IPS DF 19.7 (cell line): ENCODE measurements around the gene ZNF93.
"Not testable (repeated sequence)": the region's sequence is repeated elsewhere in the genome, so short reads cannot be mapped to it uniquely, and the experiment has no call there.

Source experiments
- DNase-seq: peaks from one replicate; pipeline ENCODE4 v3.0.0-alpha.2; 2013; ENCODE audit warnings: low read depth, low spot score

The ZNF93 gene

DNA sequence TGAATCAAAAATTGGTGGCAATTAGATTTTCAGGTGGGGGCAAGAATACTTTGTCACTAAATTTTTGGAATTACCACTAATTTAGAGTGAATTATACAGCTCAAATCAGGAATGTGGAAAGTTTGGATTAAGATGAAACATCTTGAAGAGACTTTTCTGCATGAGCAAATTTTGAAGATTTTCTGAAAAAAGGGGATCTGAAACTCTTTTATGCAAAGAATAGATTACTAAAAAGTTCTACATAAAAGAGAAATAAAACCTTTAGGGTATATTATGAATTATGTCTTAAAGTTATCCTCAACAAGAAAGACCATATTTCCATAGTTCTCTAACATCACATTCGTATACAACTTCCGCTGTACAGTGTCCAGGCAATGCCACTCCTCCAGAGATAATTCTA, 36.7 kb downstream of the ZNF93 start:
- DNase-seq, result no peak

DNA sequence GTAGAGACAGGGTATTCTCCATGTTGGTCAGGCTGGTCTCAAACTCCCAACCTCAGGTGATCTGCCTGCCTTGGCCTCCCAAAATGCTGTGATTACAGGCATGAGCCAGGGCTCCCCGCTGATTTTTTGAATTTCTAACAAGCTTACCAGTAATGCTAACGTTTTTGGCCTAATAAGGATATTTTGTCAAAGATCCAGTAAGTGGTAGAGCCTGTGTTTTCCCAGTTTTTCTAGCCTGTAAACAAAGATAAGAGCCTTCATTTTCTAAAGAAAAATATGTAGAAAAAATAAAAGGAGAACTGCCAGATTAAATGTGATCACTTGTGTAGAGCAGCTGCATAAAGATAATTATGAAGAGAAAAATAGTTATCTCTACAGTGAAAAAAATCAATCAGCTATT, 37.7 kb downstream of the ZNF93 start:
- no peak for DNase-seq

DNA sequence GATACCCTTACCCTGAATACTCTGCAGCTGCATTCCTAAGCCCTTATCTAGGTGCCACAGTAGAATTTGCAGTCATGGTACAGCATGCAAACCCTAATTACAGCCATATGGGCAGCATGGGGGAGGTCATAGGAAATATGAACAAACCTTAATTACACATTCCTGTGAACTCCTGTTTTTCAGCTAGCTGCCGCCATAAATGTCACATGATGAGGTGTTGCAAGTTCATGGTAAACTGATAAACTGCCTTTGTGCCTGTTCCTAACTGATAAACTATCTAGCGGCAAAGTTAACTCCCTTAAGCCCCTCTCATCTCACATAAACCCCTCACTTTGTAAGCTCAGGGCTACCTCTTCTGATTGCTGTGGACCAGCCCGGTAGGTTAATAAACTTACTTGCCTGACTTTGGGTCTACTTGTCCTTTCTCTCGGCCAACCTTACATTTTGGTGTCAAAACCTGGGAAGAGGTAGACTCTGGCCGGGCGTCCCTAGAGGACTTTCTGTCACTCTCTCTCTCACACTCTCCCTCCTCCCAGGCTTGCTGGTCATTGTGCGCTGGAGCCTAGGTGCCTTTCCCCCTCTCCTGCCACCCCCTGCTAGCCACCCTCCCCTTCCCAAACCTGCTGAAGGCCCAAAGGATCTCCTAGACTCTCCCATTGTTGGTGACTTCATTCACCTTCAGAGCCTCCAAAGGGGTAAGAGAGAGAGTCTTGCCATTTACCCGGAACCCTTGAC, 43.3 kb downstream of the ZNF93 start:
- DNase-seq, result no peak

DNA sequence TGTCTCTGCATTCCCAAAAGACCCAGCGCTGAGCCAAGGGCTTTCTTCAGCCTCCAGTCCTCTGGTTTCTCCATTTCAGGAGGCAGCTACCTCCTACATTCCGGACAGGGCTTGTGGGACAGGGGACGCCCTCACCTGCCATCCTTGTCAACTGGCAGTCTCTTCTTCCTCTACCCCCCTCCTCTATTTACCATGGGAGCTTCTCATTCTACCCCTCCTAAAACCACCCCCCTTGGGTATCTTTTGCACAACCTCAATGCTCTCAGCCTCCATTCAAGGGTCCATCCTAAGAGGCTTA, 43.8 kb downstream of the ZNF93 start:
- DNase-seq, result no peak

DNA sequence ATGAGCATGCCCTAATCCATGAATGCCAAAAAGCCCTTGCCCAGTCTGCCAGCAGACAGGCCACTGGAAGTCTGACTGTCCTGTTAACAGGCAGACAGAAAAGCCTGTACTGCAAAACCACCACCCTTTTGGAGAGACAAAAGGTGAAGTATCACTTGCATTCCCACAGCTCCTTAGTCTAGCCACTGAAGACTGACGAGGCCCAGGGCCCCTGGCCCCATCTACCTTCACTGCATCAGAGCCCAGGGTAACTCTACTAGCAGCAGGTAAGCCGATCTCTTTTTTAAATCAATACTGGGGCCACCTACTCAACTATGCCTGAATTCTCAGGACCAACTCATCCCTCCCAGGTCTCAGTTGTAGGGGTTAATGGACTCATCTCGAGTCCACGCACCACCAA, 45.5 kb downstream of the ZNF93 start:
- DNase-seq, result no peak

DNA sequence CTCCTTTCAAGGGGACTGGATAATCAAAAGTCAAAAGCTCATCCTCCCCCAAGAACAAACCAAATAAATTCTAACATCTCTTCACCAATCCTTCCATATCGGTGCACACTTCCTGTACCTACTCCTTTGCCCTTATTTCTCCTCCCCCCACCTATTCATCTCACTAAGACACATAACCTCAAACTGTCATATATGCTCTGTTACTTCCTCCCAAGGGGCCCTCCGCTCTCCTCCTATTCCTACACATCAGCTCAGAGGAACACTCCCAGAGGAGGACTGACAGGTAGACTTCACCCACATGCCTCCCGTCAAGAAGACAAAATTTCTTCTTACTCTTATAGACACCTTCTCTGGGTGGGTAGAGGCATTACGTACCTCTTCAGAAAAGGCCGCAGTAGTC, 48.1 kb downstream of the ZNF93 start:
- no peak for DNase-seq

DNA sequence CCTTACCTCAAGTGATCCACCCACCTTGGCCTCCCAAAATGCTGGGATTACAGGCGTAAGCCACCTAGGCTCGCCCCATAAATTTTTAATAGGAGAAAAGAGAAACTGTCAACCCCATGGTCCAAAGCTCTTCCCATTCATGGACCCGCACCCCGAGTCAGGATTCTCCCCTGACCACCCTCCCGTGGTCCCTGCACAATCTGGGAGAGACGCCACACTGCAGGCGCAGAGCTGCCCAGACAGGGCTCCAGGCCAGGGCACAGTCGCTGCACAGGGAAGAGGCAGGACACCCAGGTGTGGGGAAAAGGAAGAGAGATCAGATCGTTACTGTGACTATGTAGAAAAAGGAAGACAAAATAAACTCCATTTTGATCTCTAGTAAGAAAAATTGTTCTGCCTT, 54.5 kb downstream of the ZNF93 start:
- no peak for DNase-seq

DNA sequence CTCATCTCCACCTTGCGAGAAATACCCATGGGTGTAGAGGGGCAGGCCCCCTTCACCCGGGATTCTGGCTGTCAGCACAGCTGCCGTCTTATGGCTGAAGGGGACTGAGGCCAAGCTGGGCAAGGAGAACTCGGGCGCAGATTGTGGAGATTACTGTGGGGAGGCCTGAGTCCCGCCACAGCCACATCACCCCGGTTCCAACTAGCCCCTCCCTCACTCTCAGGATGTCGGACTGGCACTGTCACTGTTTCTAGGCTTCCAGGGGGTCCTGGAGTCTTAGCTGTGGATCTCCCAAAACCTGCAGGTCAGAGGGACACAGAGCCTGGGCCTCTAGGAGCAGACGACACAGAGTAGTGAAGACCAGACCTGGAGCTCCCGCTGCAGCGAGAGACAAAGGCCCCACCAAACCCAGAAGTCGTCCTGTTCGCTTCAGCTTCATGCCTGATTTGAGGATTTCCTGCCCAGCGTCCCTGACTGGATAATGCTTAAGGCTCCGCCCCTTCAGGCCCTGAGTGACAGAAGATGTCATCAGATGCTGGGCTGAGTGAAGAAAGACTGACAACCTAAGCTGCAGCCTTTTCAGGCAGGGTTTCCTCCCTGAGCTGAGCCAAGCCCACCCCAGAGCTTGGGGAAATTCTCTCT, 55.8 kb downstream of the ZNF93 start:
- DNase-seq, result peak; percentile 79

DNA sequence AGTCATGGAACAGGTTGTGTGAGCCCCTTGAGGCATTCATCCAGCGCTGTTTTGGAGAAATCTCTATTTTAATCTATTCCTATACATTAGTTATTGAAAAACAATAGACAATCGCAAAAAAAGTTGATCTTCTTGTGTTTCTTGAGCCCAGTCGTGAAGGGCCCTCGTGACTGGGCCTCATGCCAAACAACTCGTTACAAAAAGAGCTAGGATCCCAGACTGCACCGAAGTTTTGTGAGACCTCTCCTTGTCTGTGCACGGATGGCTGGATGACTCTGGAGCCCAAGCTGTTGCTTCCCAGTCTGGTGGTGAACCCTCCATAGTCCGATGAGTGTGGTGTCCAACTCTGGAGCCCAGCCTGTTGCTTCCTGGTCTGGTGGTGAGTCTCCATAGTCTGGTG, 57.0 kb downstream of the ZNF93 start:
- not testable (repeated sequence) for DNase-seq

DNA sequence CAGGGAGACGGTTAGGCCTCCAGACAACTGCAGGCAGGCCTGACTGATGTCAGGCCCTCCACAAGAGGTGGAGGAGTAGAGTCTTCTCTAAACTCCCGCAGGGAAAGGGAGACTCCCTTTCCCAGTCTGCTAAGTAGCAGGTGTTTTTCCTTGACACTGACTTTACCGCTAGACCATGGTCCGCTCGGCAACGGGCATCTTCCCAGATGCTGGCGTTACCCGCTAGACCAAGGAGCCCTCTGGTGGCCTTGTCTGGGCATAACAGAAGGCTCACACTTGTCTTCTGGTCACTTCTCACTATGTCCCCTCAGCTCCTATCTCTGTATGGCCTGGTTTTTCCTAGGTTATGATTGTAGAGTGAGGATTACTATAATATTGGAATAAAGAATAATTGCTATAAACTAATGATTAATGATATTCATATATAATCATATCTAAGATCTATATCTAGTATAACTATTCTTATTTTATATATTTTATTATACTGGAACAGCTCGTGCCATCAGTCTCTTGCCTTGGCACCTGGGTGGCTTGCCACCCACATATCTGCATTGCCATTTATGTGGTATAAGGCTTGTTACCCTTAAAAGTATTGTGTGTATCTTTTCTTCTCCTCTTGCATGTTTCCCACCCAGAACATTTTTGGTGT, 58.5 kb downstream of the ZNF93 start:
- peak; percentile 47 for DNase-seq

DNA sequence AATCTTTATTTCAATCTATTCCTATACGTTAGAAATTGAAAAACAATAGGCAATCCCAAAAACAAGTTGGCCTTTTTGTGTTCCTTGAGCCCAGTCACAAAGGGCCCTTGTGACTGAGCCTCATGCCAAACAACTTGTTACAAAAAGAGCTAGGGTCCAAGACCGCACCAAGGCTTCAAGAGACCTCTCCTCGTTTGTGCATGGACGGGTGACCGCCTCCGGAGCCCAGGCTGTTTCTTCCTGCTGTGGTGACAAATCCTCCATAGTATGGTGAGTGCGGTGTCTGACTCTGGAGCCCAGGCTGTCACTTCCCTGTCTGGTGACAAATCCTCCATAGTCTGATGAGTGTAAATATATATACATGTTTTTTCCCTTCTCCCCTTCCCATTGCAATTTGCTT, 63.7 kb downstream of the ZNF93 start:
- no peak for DNase-seq

DNA sequence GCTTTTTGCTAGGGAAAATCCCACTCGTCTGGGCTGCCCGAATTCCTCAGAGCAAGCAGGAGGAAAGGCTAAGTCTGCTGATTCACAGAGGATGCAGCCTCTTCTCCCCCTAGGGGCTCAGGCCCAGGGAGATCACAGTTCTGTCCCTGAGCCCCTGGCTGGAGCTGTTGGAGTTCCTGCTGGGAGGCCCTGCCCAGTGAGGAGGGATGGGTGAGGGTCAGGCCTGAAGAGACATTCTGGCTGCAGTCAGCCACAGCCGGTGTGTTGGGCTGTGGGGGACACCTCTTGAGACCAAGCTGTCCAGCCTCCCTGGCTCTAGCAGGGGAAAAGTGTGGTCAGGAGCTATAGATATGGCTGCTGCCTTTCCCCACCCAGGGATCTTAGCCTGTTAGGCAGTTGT, 65.4 kb downstream of the ZNF93 start:
- not testable (repeated sequence) for DNase-seq

DNA sequence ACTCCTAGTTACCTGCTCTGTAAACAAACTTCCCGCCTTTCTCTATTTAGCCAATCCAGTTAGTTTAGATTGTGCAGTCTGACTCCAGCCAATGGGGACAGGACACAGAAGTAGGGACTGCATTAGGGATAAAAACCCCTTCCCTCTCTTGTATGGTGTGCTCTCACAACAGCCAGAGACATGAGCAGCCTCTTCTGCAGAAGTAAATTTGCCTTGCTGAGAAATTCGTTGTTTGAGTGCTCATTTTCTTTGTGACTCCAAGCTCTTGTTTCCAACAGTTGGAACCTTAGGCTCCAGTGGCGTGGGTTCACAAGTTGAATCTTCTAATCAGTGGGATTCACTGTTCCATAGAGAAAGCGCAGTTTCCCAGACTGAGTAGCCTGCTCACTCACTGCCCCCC, 66.1 kb downstream of the ZNF93 start:
- DNase-seq, result no peak
